ENCODE results near the gene VAV3. TPM values are rescaled to one million over a fixed set of nuclear protein-coding genes. Genes with fewer than 3 reads are reported as not detected.
A peak's percentile ranks its signal among the peaks of the same experiment; 100 is the strongest.

Gene VAV3
- total and polyA plus RNA-seq, 4 donors: 1.7 to 14.4 (median 7.6) TPM

- Histone ChIP-seq H3K9ac (ENCODE audit: insufficient read depth in 1 of 2, low read length in 2 of 2) (no peak overlapping the region), H3K4me3 (no peak overlapping the region), H3K36me3 (ENCODE audit: control insufficient read depth in 4 of 4, insufficient read depth in 4 of 4, low read length in 4 of 4) (no peaks in the 10 kb centered on the region), H3K4me1 (ENCODE audit: control insufficient read depth in 5 of 5, insufficient read depth in 5 of 5, low read length in 5 of 5) (peaks cover 0 to 1% (median 0%) of the 10 kb centered on the region in 5 donors), H3K27ac (ENCODE audit: low read depth in 1 of 2, low read length in 1 of 2) (no peak overlapping the region), H3K27me3 (ENCODE audit: control insufficient read depth in 3 of 3, insufficient read depth in 3 of 3, low read length in 2 of 3) (no peaks in the 10 kb centered on the region), H3K9me3 (ENCODE audit: control insufficient read depth in 4 of 4, insufficient read depth in 3 of 4, low read length in 3 of 4) (no peaks in the 10 kb centered on the region)
- DNase-seq (no peak), ATAC-seq (ENCODE audit: insufficient read depth, low FRiP score) (no peak)
- 49 to 98% methylated on average over 2 of the region's 2 CpGs for WGBS, 2 donors
- TF ChIP-seq CTCF (IDR thresholded peaks at IDR 0.05; ENCODE audit: control extremely low read depth, extremely low read depth): no peak
These were observed 14.9 kb upstream of the VAV3 start for GRCh38 chr1:107979926-107980325.

- peaks cover 0 to 1% (median 0%) of the 10 kb centered on the region in 5 donors for H3K4me1 ChIP-seq (ENCODE audit: control insufficient read depth in 5 of 5, insufficient read depth in 5 of 5, low read length in 5 of 5)
- DNase-seq: no peak
- H3K9me3 ChIP-seq (ENCODE audit: control insufficient read depth in 4 of 4, insufficient read depth in 3 of 4, low read length in 3 of 4): no peaks in the 10 kb centered on the region
- TF ChIP-seq CTCF (IDR thresholded peaks at IDR 0.05; ENCODE audit: control extremely low read depth, extremely low read depth): no peak
- no peak overlapping the region for H3K4me3 ChIP-seq
- H3K36me3 ChIP-seq (ENCODE audit: control insufficient read depth in 4 of 4, insufficient read depth in 4 of 4, low read length in 4 of 4): no peaks in the 10 kb centered on the region
- ATAC-seq (ENCODE audit: insufficient read depth, low FRiP score): no peak
- H3K9ac ChIP-seq (ENCODE audit: insufficient read depth in 1 of 2, low read length in 2 of 2): no peak overlapping the region
- WGBS, 2 donors: 86 to 96% methylated on average over 3 of the region's 3 CpGs
- no peak overlapping the region for H3K27ac ChIP-seq (ENCODE audit: low read depth in 1 of 2, low read length in 1 of 2)
- H3K27me3 ChIP-seq (ENCODE audit: control insufficient read depth in 3 of 3, insufficient read depth in 3 of 3, low read length in 2 of 3): no peaks in the 10 kb centered on the region
These were observed 14.1 kb upstream of the VAV3 start for GRCh38 chr1:107979088-107979487.

GRCh38 chr1:107976836-107977235 lies 11.9 kb upstream of the VAV3 start:
- Histone ChIP-seq H3K27me3 (ENCODE audit: control insufficient read depth in 3 of 3, insufficient read depth in 3 of 3, low read length in 2 of 3) (no peaks in the 10 kb centered on the region), H3K9me3 (ENCODE audit: control insufficient read depth in 4 of 4, insufficient read depth in 3 of 4, low read length in 3 of 4) (no peaks in the 10 kb centered on the region), H3K4me3 (no peak overlapping the region), H3K9ac (ENCODE audit: insufficient read depth in 1 of 2, low read length in 2 of 2) (no peak overlapping the region), H3K4me1 (ENCODE audit: control insufficient read depth in 5 of 5, insufficient read depth in 5 of 5, low read length in 5 of 5) (peaks cover 0 to 1% (median 0%) of the 10 kb centered on the region in 5 donors), H3K27ac (ENCODE audit: low read depth in 1 of 2, low read length in 1 of 2) (no peak overlapping the region), H3K36me3 (ENCODE audit: control insufficient read depth in 4 of 4, insufficient read depth in 4 of 4, low read length in 4 of 4) (no peaks in the 10 kb centered on the region)
- ATAC-seq (ENCODE audit: insufficient read depth, low FRiP score) (no peak), DNase-seq (peak in 1 of 3 donors; percentile 6)
- WGBS, 2 donors: 74 to 84% methylated on average over 3 of the region's 3 CpGs
- TF ChIP-seq CTCF (IDR thresholded peaks at IDR 0.05; ENCODE audit: control extremely low read depth, extremely low read depth): no peak

- no peak for TF ChIP-seq CTCF (IDR thresholded peaks at IDR 0.05; ENCODE audit: control extremely low read depth, extremely low read depth)
- H3K9ac ChIP-seq (ENCODE audit: insufficient read depth in 1 of 2, low read length in 2 of 2): no peak overlapping the region
- no peak overlapping the region for H3K4me3 ChIP-seq
- 86 to 94% methylated on average over 3 of the region's 3 CpGs for WGBS, 2 donors
- ATAC-seq (ENCODE audit: insufficient read depth, low FRiP score): no peak
- no peaks in the 10 kb centered on the region for H3K27me3 ChIP-seq (ENCODE audit: control insufficient read depth in 3 of 3, insufficient read depth in 3 of 3, low read length in 2 of 3)
- no peaks in the 10 kb centered on the region for H3K36me3 ChIP-seq (ENCODE audit: control insufficient read depth in 4 of 4, insufficient read depth in 4 of 4, low read length in 4 of 4)
- H3K4me1 ChIP-seq (ENCODE audit: control insufficient read depth in 5 of 5, insufficient read depth in 5 of 5, low read length in 5 of 5): peaks cover 0 to 1% (median 0%) of the 10 kb centered on the region in 5 donors
- H3K27ac ChIP-seq (ENCODE audit: low read depth in 1 of 2, low read length in 1 of 2): no peak overlapping the region
- no peaks in the 10 kb centered on the region for H3K9me3 ChIP-seq (ENCODE audit: control insufficient read depth in 4 of 4, insufficient read depth in 3 of 4, low read length in 3 of 4)
- DNase-seq: no peak
These were observed 11.5 kb upstream of the VAV3 start for GRCh38 chr1:107976431-107976830.
